Stimulated activated CD4-positive, alpha-beta T cell treated with anti-CD3 and anti-CD28 coated beads, Interleukin-2, amount 100 ng/mL, for 4 hours (primary cell): ENCODE data around the gene TUBD1.

ENCODE experiments used
- DNase-seq: peaks from one replicate; pipeline ENCODE4 v3.0.0-alpha.2; 2020; ENCODE audit warnings: low read depth

Gene TUBD1

DNA sequence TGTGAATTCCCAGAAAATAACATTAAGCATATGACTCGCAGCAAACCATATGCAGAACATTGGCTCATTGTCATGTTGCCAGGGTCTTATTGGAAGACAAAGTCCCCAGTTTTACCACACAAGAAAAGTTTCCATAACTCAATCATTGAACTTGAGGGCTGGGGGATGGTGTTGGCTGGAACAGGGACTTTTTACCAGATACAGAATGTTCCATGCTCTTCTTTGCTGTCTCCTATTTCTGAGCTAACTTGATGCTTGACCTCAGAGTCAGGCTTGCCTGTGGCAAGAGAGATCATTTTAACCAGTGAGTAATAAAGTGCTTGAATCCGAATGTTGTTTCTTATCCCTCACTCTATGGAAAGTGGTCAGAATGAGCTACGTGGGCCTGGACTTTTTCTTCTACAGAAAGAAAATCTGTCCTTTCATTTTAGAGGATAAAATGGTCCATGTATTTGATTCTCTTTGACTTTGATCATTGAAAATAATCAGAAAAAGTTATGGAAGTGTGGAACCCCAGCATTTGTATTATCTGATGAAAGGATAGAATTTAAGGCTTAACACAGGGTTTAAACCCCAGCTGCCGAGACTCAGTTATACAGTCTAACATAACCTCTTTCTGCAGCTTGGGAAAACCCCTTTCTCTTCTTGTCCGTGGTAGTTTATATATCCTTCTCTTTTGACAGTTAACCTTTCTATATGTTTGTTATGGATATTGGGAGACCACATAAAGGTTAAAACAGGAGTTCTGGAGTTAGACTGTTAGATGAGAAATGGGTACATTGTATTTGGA, 67.0 kb downstream of the TUBD1 start:
- no peak for DNase-seq

DNA sequence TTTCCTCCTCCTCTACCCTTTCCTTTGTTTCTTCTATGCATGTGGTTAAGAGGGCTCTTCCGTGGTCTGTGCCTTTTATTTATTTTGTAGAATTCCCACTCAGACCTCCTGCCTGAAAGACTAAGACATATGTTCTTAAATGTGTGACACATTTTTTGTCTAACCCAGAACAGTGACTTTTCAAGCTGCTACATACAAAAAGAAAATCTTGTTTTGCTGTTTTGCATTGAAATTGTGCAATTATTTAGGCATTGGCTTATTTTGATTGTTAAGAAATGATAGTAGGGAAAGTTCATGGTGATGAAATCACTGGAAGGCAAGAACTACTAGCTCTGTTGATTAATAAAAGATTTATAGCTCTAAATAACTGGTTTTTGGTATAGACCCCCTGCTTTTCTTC, 76.8 kb downstream of the TUBD1 start:
- DNase-seq, result no peak

DNA sequence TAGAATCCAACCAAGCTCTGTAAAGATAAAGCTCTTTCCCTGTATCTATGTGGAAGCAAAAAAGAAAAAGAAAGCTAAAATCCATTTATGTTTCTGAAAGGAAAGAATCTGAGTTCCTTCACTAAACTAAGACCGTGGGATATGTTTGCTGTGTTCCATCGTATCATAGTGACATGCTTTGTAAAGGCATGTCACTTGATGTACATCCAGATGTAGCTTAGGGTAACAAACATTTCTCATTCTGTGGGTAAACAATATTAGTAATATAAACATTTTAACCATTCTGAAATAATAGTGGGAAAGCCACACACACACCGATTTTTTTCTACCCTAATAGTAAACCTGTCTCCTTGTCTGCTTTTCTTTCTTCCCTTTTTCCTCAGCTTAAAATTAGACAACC, 78.1 kb downstream of the TUBD1 start:
- DNase-seq, result no peak

DNA sequence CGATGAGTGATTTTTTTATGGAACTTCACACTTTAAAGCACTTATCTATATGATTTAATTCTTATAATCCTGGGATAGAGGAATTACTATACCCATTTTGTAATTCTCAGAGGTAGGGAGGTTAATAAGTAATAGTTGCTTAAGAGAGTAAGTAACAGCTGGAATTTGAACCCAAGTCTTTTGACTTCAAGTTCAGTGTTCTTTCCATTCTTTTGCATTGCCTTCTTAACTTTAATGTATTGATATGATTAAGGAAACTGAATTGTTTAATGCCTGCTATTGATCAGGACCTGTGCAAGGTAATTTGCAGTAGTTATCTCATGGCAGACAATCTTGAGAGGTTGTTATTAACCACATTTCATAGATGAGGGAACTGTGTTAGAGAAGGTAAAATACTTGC, 78.5 kb downstream of the TUBD1 start:
- no peak for DNase-seq

- no peak for DNase-seq
These were observed 80.6 kb downstream of the TUBD1 start for GRCh38 chr17:59812139-59812538.

- DNase-seq, result no peak
These were observed 81.5 kb downstream of the TUBD1 start for GRCh38 chr17:59811209-59811608.

DNA sequence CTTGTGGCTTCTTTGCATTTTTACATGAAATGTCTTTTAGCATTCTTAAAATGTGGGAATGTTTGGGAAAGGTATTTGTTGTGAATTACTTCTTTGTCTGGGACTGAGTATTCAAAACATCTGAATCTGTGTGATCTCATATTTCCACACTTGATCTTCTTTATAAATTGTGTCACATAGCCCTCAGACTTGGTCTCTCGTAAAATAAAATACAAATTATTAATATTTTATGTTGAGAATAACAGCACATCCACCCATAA, 81.9 kb downstream of the TUBD1 start:
- no peak for DNase-seq
